Hepatocyte (in vitro differentiated cells): ENCODE data around the gene ABCA13.

Experiments used
- CTCF ChIP-seq: fragments of 200-600 bp; sonication (generic); IDR thresholded peaks from 2 replicates; pipeline ENCODE4 v1.5.1; 2016; ENCODE audit warnings: antibody characterized with exemption, mild to moderate bottlenecking; ENCODE audit not compliant: poor library complexity
- EZH2 ChIP-seq: fragments of 200-600 bp; sonication (generic); IDR thresholded peaks from 2 replicates; pipeline ENCODE4 v1.6.1; 2016; ENCODE audit warnings: antibody characterized with exemption, mild to moderate bottlenecking, borderline replicate concordance
- EZH2phosphoT487 ChIP-seq: fragments of 200-600 bp; sonication (generic); IDR thresholded peaks from one replicate; pipeline ENCODE4 v1.6.1; 2018; ENCODE audit warnings: antibody characterized with exemption, mild to moderate bottlenecking, low read depth, moderate library complexity; ENCODE audit not compliant: unreplicated experiment, severe bottlenecking

- TF ChIP-seq CTCF, result no peak
- no peak for TF ChIP-seq EZH2
- no peak for TF ChIP-seq EZH2phosphoT487
Measured at GRCh38 chr7:48165157-48165556, 6.1 kb upstream of the ABCA13 start.
